GM10266 (cell line): ENCODE data around the gene PPP6C.

Source experiments
- DNase-seq: peaks from one replicate; pipeline ENCODE4 v3.0.0; 2012; ENCODE audit errors: extremely low spot score
- TF ChIP-seq, protein P1 (sequence below): IDR thresholded peaks from 2 replicates; pipeline ENCODE4 v1.5.1; 2012; ENCODE audit warnings: mild to moderate bottlenecking, low read depth; ENCODE audit not compliant: control insufficient read depth, insufficient read depth; ENCODE audit errors: missing control alignments

PPP6C gene

DNA sequence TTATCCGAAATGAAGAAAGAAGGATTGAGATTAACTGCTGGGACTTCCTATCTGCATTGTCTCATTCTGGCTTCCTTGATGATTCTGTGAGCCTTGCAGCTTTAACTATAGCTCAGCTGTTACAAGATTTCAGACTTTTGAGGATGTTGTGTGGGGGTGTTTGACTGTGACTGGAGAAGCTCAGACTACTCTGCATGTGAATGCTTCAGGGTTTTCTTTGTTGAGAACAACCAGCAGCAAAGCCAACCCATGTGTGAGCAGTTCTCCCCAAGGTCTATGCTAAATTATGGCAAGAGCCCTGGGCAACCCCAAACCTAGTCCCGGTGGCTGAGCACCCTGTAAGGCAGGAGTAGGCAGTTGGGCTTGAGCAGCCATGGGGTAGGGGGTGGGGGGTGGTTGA, 37.9 kb downstream of the PPP6C start:
- TF ChIP-seq, protein P1, sequence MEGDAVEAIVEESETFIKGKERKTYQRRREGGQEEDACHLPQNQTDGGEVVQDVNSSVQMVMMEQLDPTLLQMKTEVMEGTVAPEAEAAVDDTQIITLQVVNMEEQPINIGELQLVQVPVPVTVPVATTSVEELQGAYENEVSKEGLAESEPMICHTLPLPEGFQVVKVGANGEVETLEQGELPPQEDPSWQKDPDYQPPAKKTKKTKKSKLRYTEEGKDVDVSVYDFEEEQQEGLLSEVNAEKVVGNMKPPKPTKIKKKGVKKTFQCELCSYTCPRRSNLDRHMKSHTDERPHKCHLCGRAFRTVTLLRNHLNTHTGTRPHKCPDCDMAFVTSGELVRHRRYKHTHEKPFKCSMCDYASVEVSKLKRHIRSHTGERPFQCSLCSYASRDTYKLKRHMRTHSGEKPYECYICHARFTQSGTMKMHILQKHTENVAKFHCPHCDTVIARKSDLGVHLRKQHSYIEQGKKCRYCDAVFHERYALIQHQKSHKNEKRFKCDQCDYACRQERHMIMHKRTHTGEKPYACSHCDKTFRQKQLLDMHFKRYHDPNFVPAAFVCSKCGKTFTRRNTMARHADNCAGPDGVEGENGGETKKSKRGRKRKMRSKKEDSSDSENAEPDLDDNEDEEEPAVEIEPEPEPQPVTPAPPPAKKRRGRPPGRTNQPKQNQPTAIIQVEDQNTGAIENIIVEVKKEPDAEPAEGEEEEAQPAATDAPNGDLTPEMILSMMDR: no peak
- no peak for DNase-seq

DNA sequence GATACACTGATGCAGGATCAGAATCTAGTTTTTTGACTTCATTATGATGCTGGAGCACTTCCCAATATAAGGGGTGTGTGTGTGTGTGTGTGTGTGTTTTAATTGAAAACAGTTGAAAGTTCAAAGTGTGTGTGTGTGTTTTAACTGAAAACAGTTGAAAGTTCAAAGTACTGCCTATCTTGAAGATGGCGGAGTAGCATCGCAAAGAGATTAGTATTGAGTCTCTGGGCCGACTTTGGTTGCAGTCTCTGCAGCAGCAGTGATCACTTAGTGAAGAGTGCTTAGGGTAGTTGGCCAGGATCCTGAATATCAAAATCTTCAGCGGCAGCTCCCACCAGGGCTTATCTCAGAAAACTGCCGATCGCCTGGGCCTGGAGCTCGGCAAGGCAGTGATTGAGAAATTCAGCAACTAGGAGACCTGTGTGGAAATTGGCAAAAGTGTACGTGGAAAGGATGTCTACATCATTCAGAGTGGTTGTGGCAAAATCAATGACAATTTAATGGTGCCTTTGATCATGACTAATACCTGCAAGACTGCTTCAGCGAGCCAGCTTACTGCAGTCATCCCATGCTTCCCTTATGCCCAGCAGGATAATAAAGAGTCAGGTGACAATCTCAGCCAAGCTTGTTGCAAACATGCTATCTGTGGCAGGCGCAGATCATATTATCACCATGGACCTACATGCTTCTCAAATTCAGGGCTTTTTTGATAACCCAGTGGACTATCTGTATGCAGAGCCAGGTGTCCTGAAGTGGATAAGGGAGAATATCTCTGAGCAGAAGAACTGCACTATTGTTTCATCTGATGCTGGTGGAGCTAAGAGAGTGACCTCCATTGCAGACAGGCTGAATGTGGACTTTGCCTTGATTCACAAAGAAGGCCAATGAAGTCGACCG, 39.0 kb downstream of the PPP6C start:
- no peak for DNase-seq
- TF ChIP-seq, protein P1: no peak

DNA sequence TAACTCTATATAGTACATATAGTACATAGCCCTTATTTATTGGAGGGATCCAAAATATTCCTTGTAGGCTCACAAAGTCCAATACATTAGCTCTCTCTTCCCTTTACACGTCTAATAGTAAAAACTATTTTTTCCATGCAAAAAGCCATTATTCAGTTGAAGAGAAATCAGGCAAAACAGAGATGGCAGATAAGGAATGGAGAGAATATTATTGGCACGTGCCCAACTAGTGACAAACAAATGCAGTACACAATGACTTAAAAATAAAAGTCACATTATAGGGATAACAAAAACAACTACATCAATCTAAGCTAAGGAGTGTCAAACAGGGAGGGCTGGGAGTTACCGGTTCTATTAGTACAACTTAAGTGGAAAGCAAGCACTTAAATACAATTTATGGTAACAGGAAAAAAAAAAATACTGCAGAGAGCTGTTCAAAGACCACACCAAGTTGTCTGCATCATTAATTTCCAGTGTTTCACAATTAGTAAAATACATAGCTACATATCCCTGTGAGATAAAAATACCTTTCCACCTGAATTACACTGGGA, 42.1 kb downstream of the PPP6C start:
- no peak for DNase-seq
- TF ChIP-seq, protein P1: no peak

DNA sequence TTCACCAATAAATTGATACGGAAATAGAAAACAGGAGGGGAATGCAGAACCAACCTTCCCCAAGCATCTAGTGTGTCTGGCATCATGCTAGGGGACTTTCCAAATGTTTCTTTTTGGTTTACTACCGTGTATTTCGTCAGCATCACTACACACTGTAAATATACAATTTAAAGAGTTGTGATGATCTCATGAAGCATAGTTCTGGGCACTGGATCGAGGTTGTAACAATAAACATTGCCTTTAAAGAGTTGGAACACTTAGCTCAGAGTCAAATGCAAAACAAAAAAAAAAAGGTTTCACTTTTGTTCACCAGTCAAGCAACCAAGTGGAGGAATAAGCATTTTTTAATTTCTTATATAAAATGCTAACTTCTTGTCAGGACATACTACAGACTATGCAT, 43.4 kb downstream of the PPP6C start:
- DNase-seq: no peak
- TF ChIP-seq, protein P1: no peak

DNA sequence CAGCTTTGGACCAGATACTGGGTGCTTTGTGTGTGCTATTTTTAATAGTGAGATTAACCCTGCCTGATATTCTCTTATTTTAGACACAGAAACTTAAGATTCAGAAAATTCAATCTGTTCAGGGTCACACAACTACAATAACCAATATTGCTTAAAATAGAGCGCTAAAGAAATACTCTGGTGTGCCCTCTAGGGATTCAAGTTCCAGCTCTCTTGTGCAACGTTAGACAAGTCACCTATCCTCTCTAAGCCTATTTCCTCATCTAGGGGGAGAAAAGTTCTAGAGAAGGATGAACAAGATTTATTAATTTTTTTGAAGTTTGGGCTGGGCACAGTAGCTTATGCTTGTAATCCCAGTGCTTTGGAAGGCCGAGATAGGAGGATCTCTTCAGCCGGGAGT, 44.2 kb downstream of the PPP6C start:
- TF ChIP-seq, protein P1: no peak
- DNase-seq: no peak

DNA sequence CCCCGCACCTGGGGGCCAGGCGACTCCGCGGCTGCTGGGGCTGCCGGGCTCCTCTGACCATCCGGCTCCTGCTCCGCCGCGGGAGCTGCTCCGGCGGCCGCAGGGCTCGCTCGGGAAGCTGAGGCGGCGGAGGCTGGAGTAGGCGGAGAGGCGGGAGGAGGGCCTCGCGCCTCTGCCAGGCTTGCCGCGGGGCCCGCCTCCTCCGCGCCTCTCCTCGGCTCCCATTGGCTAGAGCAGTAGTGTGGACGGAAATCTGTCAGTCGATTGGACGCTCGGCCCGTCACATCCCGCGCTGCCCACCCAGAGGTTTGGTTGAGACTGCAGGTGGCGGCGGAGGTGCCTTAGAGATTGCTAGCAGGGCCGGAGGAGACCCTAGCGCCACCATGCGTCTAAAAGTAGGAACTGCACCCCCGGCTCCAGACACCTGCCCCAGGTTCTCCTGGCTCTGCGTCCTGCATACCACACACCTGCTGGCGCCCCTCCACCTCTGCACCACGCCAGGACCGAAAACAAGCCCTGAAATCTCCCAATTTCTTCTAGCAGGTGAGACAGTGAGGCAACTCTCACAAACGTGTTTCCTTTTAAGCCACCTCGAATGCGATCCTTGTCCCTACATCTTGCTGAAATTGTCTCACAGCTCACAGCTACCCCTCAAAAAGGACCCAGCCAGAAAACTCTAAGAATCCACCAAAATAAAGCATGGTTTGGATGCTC, 46.1 kb downstream of the PPP6C start, which contains the start of gene SCAI:
Gene SCAI, minus strand, starts transcription at position 152 of the 714 bp plus-strand sequence. Its CDS starts 91 bp downstream, at position 61.
- DNase-seq: peak; percentile 98
- TF ChIP-seq, protein P1: peak; percentile 98
